Uterus (tissue), 2 donors: ENCODE results near the gene ZNF775.

Experiments
- POLR2A ChIP-seq, 2 donors: fragments of 450-650 bp; IDR thresholded peaks; one replicate each; pipeline ENCODE4 v1.6.1; 2016; ENCODE audit warnings: antibody characterized with exemption in 2 of 2, mild to moderate bottlenecking in 1 of 2, moderate library complexity in 1 of 2
- TF ChIP-seq, protein P1 (sequence below), 4 experiments: fragments of 200-600 bp in 2 of 4; fragments of 450-650 bp in 2 of 4; sonication (generic) in 2 of 4; IDR thresholded peaks; one replicate each; pipeline ENCODE4 v1.5.1; 2016 to 2019; ENCODE audit warnings: antibody characterized with exemption in 4 of 4, mild to moderate bottlenecking in 2 of 4, moderate library complexity in 1 of 4

DNA sequence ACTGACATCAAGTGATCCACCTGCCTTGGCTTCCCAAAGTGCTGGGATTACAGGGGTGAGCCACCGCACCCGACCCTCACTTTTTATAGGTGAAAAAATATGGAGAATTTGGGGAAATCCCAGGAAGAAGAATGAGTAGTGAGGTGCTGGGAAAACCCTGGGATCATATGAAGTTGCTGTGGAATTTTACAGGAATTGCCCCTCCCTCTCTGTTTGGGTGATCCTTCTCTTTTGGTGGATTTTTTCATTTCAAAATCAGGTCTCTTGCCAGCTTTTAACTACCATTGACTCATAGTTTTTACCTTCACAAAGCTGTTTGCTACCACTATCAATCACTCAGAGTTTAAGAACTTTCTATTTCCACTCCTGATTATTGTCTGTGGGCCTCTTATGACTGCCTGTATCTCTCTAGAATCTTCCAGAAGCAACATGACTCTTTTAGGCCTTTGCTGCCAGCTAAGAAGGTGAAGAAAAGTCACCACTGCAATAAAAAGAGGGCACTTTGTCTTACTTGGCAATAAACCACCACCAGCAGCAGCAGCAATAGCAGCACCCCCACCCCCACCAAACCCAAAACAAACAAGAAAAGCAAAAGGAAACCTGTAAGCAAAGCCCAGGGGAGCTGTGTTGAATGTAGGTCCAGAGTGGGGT is 67.3 kb downstream of the ZNF775 start:
- TF ChIP-seq, protein P1, sequence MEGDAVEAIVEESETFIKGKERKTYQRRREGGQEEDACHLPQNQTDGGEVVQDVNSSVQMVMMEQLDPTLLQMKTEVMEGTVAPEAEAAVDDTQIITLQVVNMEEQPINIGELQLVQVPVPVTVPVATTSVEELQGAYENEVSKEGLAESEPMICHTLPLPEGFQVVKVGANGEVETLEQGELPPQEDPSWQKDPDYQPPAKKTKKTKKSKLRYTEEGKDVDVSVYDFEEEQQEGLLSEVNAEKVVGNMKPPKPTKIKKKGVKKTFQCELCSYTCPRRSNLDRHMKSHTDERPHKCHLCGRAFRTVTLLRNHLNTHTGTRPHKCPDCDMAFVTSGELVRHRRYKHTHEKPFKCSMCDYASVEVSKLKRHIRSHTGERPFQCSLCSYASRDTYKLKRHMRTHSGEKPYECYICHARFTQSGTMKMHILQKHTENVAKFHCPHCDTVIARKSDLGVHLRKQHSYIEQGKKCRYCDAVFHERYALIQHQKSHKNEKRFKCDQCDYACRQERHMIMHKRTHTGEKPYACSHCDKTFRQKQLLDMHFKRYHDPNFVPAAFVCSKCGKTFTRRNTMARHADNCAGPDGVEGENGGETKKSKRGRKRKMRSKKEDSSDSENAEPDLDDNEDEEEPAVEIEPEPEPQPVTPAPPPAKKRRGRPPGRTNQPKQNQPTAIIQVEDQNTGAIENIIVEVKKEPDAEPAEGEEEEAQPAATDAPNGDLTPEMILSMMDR (IDR thresholded peaks at IDR 0.05) = no peak
- TF ChIP-seq POLR2A (IDR thresholded peaks at IDR 0.05) = no peak
